ENCODE results near the gene LRRC25.
"Not testable (repeated sequence)": the region's sequence is repeated elsewhere in the genome, so short reads cannot be mapped to it uniquely, and the experiment has no call there.

LRRC25 gene

GRCh38 chr19:18402455-18403248, 5.2 kb upstream of the LRRC25 start:
- not testable (repeated sequence) for DNase-seq (ENCODE audit: low read depth)

GRCh38 chr19:18401580-18402112, 4.2 kb upstream of the LRRC25 start:
- no peak for DNase-seq (ENCODE audit: low read depth)

GRCh38 chr19:18399008-18399407, 1.6 kb upstream of the LRRC25 start:
- DNase-seq (ENCODE audit: low read depth), result no peak

- DNase-seq (ENCODE audit: low read depth), result no peak
Measured at GRCh38 chr19:18396471-18397241, 766 bp downstream of the LRRC25 start.

GRCh38 chr19:18393836-18394235, 3.6 kb downstream of the LRRC25 start:
- DNase-seq (ENCODE audit: low read depth), result no peak

GRCh38 chr19:18392926-18393325, 4.5 kb downstream of the LRRC25 start:
- DNase-seq (ENCODE audit: low read depth), result no peak

GRCh38 chr19:18392417-18392816, 5.0 kb downstream of the LRRC25 start:
- DNase-seq (ENCODE audit: low read depth), result no peak

- DNase-seq (ENCODE audit: low read depth), result no peak
Measured at GRCh38 chr19:18391509-18392075, 5.8 kb downstream of the LRRC25 start.

- no peak for DNase-seq (ENCODE audit: low read depth)
Measured at GRCh38 chr19:18390065-18390907, 7.1 kb downstream of the LRRC25 start.

GRCh38 chr19:18389726-18390064, 7.7 kb downstream of the LRRC25 start:
- DNase-seq (ENCODE audit: low read depth), result no peak

GRCh38 chr19:18388960-18389725, 8.3 kb downstream of the LRRC25 start:
- no peak for DNase-seq (ENCODE audit: low read depth)

- peak; percentile 49 for DNase-seq (ENCODE audit: low read depth)
Measured at GRCh38 chr19:18388100-18388959, 9.1 kb downstream of the LRRC25 start.

GRCh38 chr19:18386543-18387271, 10.7 kb downstream of the LRRC25 start:
- DNase-seq (ENCODE audit: low read depth), result no peak

GRCh38 chr19:18385675-18386542, 11.5 kb downstream of the LRRC25 start, which contains the start of gene GDF15:
TSS of gene GDF15 (plus strand) at chr19:18386158. CDS start at chr19:18386190, 32 bp downstream.
- no peak for DNase-seq (ENCODE audit: low read depth)

- DNase-seq (ENCODE audit: low read depth), result no peak
Measured at GRCh38 chr19:18385359-18385674, 12.1 kb downstream of the LRRC25 start.

- no peak for DNase-seq (ENCODE audit: low read depth)
Measured at GRCh38 chr19:18384775-18385174, 12.6 kb downstream of the LRRC25 start.

- not testable (repeated sequence) for DNase-seq (ENCODE audit: low read depth)
Measured at GRCh38 chr19:18383622-18384021, 13.8 kb downstream of the LRRC25 start.

- no peak for DNase-seq (ENCODE audit: low read depth)
Measured at GRCh38 chr19:18380843-18381242, 16.6 kb downstream of the LRRC25 start.

Data from stimulated activated CD4-positive, alpha-beta T cell treated with anti-CD3 and anti-CD28 coated beads, Interleukin-2, amount 100 ng/mL, for 4 hours (primary cell).